Ecto neural progenitor cell (in vitro differentiated cells): Measurements from ENCODE around the gene CDRT15.
"Not testable (repeated sequence)": the region's sequence is repeated elsewhere in the genome, so short reads cannot be mapped to it uniquely, and the experiment has no call there.

Experiments used
- DNase-seq: peaks from one replicate; pipeline ENCODE4 v3.0.0-alpha.2; 2018; ENCODE audit warnings: low spot score

Gene CDRT15

GRCh38 chr17:14206891-14207290 lies 29.8 kb downstream of the CDRT15 start:
- DNase-seq, result no peak

GRCh38 chr17:14205992-14206461 lies 30.6 kb downstream of the CDRT15 start:
- DNase-seq, result no peak

GRCh38 chr17:14205380-14205779 lies 31.3 kb downstream of the CDRT15 start:
- no peak for DNase-seq

GRCh38 chr17:14204546-14204945 lies 32.1 kb downstream of the CDRT15 start:
- no peak for DNase-seq

GRCh38 chr17:14204084-14204483 lies 32.6 kb downstream of the CDRT15 start:
- no peak for DNase-seq

- no peak for DNase-seq
Observed at GRCh38 chr17:14203388-14203787, 33.3 kb downstream of the CDRT15 start.

- no peak for DNase-seq
Observed at GRCh38 chr17:14202388-14203166, 34.1 kb downstream of the CDRT15 start.

- DNase-seq, result no peak
Observed at GRCh38 chr17:14201988-14202380, 34.7 kb downstream of the CDRT15 start.

- DNase-seq, result no peak
Observed at GRCh38 chr17:14201021-14201987, 35.4 kb downstream of the CDRT15 start.

GRCh38 chr17:14200354-14200753 lies 36.3 kb downstream of the CDRT15 start:
- no peak for DNase-seq

- DNase-seq, result no peak
Observed at GRCh38 chr17:14199601-14200000, 37.1 kb downstream of the CDRT15 start.

GRCh38 chr17:14198575-14198974 lies 38.1 kb downstream of the CDRT15 start:
- no peak for DNase-seq

- no peak for DNase-seq
Observed at GRCh38 chr17:14198013-14198412, 38.6 kb downstream of the CDRT15 start.

- DNase-seq, result no peak
Observed at GRCh38 chr17:14197586-14197985, 39.1 kb downstream of the CDRT15 start.

- no peak for DNase-seq
Observed at GRCh38 chr17:14197057-14197456, 39.6 kb downstream of the CDRT15 start.

- DNase-seq, result no peak
Observed at GRCh38 chr17:14196377-14196997, 40.2 kb downstream of the CDRT15 start.

- not testable (repeated sequence) for DNase-seq
Observed at GRCh38 chr17:14192636-14193344, 43.9 kb downstream of the CDRT15 start.

GRCh38 chr17:14192039-14192438 lies 44.6 kb downstream of the CDRT15 start:
- not testable (repeated sequence) for DNase-seq

GRCh38 chr17:14191469-14191868 lies 45.2 kb downstream of the CDRT15 start:
- not testable (repeated sequence) for DNase-seq

GRCh38 chr17:14190774-14191173 lies 45.9 kb downstream of the CDRT15 start:
- DNase-seq, result not testable (repeated sequence)

- DNase-seq, result not testable (repeated sequence)
Observed at GRCh38 chr17:14186443-14186842, 50.2 kb downstream of the CDRT15 start.
